HUES6 (cell line): Measurements from ENCODE around the gene NUP93.

Experiments used
- H3K27ac ChIP-seq: 2 replicates; pipeline ENCODE4 v1.7.0; 2013; ENCODE audit warnings: low read depth, mild to moderate bottlenecking, low read length, inconsistent platforms
- H3K27me3 ChIP-seq: 2 replicates; pipeline ENCODE4 v1.6.1; 2013; ENCODE audit warnings: low read length; ENCODE audit not compliant: control insufficient read depth, insufficient read depth
- H3K36me3 ChIP-seq: 2 replicates; pipeline ENCODE4 v1.6.1; 2013; ENCODE audit warnings: low read length; ENCODE audit not compliant: control insufficient read depth, insufficient read depth
- H3K4me1 ChIP-seq: 2 replicates; pipeline ENCODE4 v1.6.1; 2013; ENCODE audit warnings: low read length; ENCODE audit not compliant: control insufficient read depth, insufficient read depth
- H3K4me3 ChIP-seq: 2 replicates; pipeline ENCODE4 v1.5.1; 2013; ENCODE audit warnings: low read depth, low read length
- H3K9ac ChIP-seq: one replicate; pipeline ENCODE4 v1.6.1; 2013; ENCODE audit warnings: mild to moderate bottlenecking, low read length
- H3K9me3 ChIP-seq: 2 replicates; pipeline ENCODE4 v1.6.1; 2013; ENCODE audit warnings: low read depth, low read length; ENCODE audit not compliant: control insufficient read depth, insufficient read depth

Gene NUP93

GRCh38 chr16:56871172-56871593, 141.3 kb downstream of the NUP93 start:
- no peaks in the 10 kb centered on the region for H3K27me3 ChIP-seq
- peaks cover 4% of the 10 kb centered on the region; the same call in 1 of the 2 replicates for H3K4me1 ChIP-seq
- H3K27ac ChIP-seq, result no peak overlapping the region
- no peaks in the 10 kb centered on the region for H3K36me3 ChIP-seq
- no peaks in the 10 kb centered on the region for H3K9me3 ChIP-seq
- H3K9ac ChIP-seq, result no peak overlapping the region
- H3K4me3 ChIP-seq, result no peak overlapping the region

GRCh38 chr16:56872863-56873391, 143.0 kb downstream of the NUP93 start:
- H3K9me3 ChIP-seq, result no peaks in the 10 kb centered on the region
- H3K4me1 ChIP-seq, result no peaks in the 10 kb centered on the region
- H3K27ac ChIP-seq, result no peak overlapping the region
- no peak overlapping the region for H3K9ac ChIP-seq
- no peak overlapping the region for H3K4me3 ChIP-seq
- no peaks in the 10 kb centered on the region for H3K36me3 ChIP-seq
- no peaks in the 10 kb centered on the region for H3K27me3 ChIP-seq

GRCh38 chr16:56874800-56875199, 144.9 kb downstream of the NUP93 start:
- no peak overlapping the region for H3K27ac ChIP-seq
- no peak overlapping the region for H3K9ac ChIP-seq
- H3K4me3 ChIP-seq, result no peak overlapping the region
- no peaks in the 10 kb centered on the region for H3K27me3 ChIP-seq
- no peaks in the 10 kb centered on the region for H3K9me3 ChIP-seq
- H3K4me1 ChIP-seq, result no peaks in the 10 kb centered on the region
- no peaks in the 10 kb centered on the region for H3K36me3 ChIP-seq

- Histone ChIP-seq H3K36me3 (no peaks in the 10 kb centered on the region), H3K4me3 (no peak overlapping the region), H3K27me3 (no peaks in the 10 kb centered on the region), H3K27ac (no peak overlapping the region), H3K4me1 (no peaks in the 10 kb centered on the region), H3K9me3 (no peaks in the 10 kb centered on the region), H3K9ac (no peak overlapping the region)
Measured at GRCh38 chr16:56876048-56876447, 146.1 kb downstream of the NUP93 start.

GRCh38 chr16:56877486-56878182, 147.7 kb downstream of the NUP93 start:
- no peaks in the 10 kb centered on the region for H3K4me1 ChIP-seq
- no peaks in the 10 kb centered on the region for H3K27me3 ChIP-seq
- no peak overlapping the region for H3K9ac ChIP-seq
- H3K27ac ChIP-seq, result no peak overlapping the region
- no peak overlapping the region for H3K4me3 ChIP-seq
- H3K9me3 ChIP-seq, result no peaks in the 10 kb centered on the region
- H3K36me3 ChIP-seq, result no peaks in the 10 kb centered on the region

- Histone ChIP-seq H3K9me3 (0 out of 2 replicates have a peak, but pooled peaks cover under 1% of the 10 kb centered on the region), H3K27me3 (no peaks in the 10 kb centered on the region), H3K36me3 (no peaks in the 10 kb centered on the region), H3K4me1 (no peaks in the 10 kb centered on the region), H3K9ac (no peak overlapping the region), H3K4me3 (no peak overlapping the region), H3K27ac (no peak overlapping the region)
Measured at GRCh38 chr16:56878282-56878854, 148.4 kb downstream of the NUP93 start.

- no peak overlapping the region for H3K9ac ChIP-seq
- peaks cover 3% of the 10 kb centered on the region; the same call in 1 of the 2 replicates for H3K9me3 ChIP-seq
- H3K27me3 ChIP-seq, result no peaks in the 10 kb centered on the region
- H3K4me3 ChIP-seq, result no peak overlapping the region
- no peak overlapping the region for H3K27ac ChIP-seq
- no peaks in the 10 kb centered on the region for H3K4me1 ChIP-seq
- H3K36me3 ChIP-seq, result no peaks in the 10 kb centered on the region
Measured at GRCh38 chr16:56879276-56879675, 149.3 kb downstream of the NUP93 start.

GRCh38 chr16:56880176-56880575, 150.2 kb downstream of the NUP93 start:
- Histone ChIP-seq H3K4me1 (no peaks in the 10 kb centered on the region), H3K9me3 (peaks cover 12% of the 10 kb centered on the region), H3K4me3 (no peak overlapping the region), H3K27ac (no peak overlapping the region), H3K36me3 (no peaks in the 10 kb centered on the region), H3K9ac (no peak overlapping the region), H3K27me3 (no peaks in the 10 kb centered on the region)

GRCh38 chr16:56880685-56881084, 150.8 kb downstream of the NUP93 start:
- Histone ChIP-seq H3K36me3 (no peaks in the 10 kb centered on the region), H3K4me3 (no peak overlapping the region), H3K9ac (no peak overlapping the region), H3K27me3 (no peaks in the 10 kb centered on the region), H3K27ac (no peak overlapping the region), H3K9me3 (peaks cover 18% of the 10 kb centered on the region), H3K4me1 (no peaks in the 10 kb centered on the region)

- no peaks in the 10 kb centered on the region for H3K36me3 ChIP-seq
- H3K9ac ChIP-seq, result no peak overlapping the region
Measured at GRCh38 chr16:56882077-56882800, 152.3 kb downstream of the NUP93 start.

GRCh38 chr16:56883586-56883985, 153.7 kb downstream of the NUP93 start:
- no peak overlapping the region for H3K9ac ChIP-seq
- H3K27ac ChIP-seq, result no peak overlapping the region
- peaks cover 41% of the 10 kb centered on the region for H3K9me3 ChIP-seq

More at GRCh38 chr16:56882077-56882800, 152.3 kb downstream of the NUP93 start:
- H3K4me3 ChIP-seq, result no peak overlapping the region
- no peaks in the 10 kb centered on the region for H3K4me1 ChIP-seq
- H3K27ac ChIP-seq, result no peak overlapping the region
- peaks cover 32% of the 10 kb centered on the region for H3K9me3 ChIP-seq
- no peaks in the 10 kb centered on the region for H3K27me3 ChIP-seq

More at GRCh38 chr16:56883586-56883985, 153.7 kb downstream of the NUP93 start:
- Histone ChIP-seq H3K4me3 (no peak overlapping the region), H3K27me3 (no peaks in the 10 kb centered on the region), H3K4me1 (no peaks in the 10 kb centered on the region), H3K36me3 (no peaks in the 10 kb centered on the region)
